GM12864 (cell line): ENCODE measurements around the gene EPHB2.

ENCODE experiments used
- DNase-seq: peaks from one replicate; pipeline ENCODE4 v3.0.0-alpha.2; 2011; ENCODE audit warnings: low read depth
- H3K4me3 ChIP-seq: 2 replicates; pipeline ENCODE4 v1.5.1; 2011; ENCODE audit warnings: mild to moderate bottlenecking, low read depth, low read length, control low read depth
- TF ChIP-seq, protein P1 (sequence below): IDR thresholded peaks from 2 replicates; pipeline ENCODE4 v1.5.1; 2011; ENCODE audit warnings: low read depth, mild to moderate bottlenecking, moderate library complexity, low read length, control low read depth, inconsistent platforms; ENCODE audit errors: missing control alignments

EPHB2 gene

GRCh38 chr1:22777388-22778057 is 66.9 kb downstream of the EPHB2 start:
- TF ChIP-seq, protein P1, sequence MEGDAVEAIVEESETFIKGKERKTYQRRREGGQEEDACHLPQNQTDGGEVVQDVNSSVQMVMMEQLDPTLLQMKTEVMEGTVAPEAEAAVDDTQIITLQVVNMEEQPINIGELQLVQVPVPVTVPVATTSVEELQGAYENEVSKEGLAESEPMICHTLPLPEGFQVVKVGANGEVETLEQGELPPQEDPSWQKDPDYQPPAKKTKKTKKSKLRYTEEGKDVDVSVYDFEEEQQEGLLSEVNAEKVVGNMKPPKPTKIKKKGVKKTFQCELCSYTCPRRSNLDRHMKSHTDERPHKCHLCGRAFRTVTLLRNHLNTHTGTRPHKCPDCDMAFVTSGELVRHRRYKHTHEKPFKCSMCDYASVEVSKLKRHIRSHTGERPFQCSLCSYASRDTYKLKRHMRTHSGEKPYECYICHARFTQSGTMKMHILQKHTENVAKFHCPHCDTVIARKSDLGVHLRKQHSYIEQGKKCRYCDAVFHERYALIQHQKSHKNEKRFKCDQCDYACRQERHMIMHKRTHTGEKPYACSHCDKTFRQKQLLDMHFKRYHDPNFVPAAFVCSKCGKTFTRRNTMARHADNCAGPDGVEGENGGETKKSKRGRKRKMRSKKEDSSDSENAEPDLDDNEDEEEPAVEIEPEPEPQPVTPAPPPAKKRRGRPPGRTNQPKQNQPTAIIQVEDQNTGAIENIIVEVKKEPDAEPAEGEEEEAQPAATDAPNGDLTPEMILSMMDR: no peak
- H3K4me3 ChIP-seq: no peak overlapping the region
- DNase-seq: no peak

DNA sequence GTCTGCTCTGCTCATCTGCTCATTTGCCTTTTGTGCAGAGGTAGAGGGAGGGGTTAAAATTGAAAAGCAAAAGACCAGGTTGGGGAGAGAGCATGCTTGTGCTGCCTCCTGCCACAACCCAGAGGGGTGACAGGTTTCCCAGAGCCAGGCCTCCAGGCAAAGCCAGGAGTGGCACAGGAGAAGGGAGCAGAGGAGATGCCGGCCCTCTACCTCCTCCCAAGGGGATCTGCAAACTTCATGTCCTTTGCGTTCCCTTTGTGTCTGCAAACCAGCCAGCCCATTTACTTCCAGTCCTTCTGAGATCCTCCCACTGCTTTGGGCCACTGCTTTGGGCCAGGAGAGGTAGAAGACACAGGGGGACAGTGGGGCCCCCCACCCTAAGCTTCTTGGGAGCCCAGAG is 67.8 kb downstream of the EPHB2 start:
- DNase-seq: no peak

DNA sequence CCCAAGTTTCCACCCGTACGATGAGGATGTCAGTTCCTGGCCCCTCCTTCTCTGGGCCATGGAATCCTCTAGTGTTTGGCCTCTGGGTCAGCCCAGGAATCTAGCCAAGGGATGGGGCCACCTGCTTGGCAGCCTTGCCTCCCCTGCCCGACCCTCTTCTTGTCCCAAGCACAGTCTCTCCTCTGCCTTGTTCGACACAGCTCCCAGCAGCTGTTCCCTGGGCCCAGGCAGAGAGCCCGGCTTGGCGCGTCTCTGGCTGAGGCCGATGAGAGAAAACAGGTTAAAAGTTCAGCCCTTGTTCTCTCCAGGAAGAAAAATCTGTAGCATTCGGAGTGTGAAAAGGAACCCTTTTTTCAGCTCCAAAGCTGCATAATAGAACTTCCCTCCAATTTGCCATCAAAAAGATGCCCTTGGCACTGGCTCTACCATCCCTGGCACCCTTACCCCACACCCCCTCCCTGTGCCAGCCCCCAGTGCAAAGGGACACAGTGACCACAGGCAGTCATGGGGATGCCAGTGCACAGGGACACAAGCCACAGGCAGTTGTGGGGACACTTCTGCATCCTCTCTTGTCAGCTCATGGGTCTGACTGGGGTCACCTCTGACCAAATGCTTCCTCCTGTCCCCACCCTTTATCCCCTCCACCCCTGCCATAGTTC is 68.4 kb downstream of the EPHB2 start:
- no peak for DNase-seq
- no peak overlapping the region for H3K4me3 ChIP-seq
- TF ChIP-seq, protein P1: no peak

More for the DNA sequence above, 67.8 kb downstream of the EPHB2 start:
- TF ChIP-seq, protein P1: no peak
- H3K4me3 ChIP-seq: no peak overlapping the region

GRCh38 chr1:22780696-22781095 is 70.1 kb downstream of the EPHB2 start:
- TF ChIP-seq, protein P1: no peak
- no peak for DNase-seq

DNA sequence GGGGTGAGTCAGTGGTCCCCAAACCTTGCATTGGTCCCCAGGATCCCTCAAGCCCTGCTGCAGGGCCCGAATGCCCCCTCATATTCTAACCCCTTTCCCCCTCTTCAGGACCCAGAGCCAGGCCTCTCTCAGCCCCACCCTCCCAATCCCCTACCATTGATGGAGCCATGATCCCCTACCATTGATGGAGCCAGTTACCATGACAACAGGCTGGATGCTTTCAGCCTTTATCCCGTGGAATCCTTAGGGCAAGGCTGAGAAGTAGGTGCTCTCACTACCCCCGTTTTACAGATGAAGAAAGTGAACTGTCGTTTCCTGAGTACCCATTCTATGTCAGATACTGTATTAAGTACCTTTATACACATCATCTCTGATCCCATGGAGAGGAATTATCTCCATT is 70.8 kb downstream of the EPHB2 start:
- TF ChIP-seq, protein P1: no peak
- no peak overlapping the region for H3K4me3 ChIP-seq
- no peak for DNase-seq

More at GRCh38 chr1:22780696-22781095, 70.1 kb downstream of the EPHB2 start:
- H3K4me3 ChIP-seq: no peak overlapping the region

DNA sequence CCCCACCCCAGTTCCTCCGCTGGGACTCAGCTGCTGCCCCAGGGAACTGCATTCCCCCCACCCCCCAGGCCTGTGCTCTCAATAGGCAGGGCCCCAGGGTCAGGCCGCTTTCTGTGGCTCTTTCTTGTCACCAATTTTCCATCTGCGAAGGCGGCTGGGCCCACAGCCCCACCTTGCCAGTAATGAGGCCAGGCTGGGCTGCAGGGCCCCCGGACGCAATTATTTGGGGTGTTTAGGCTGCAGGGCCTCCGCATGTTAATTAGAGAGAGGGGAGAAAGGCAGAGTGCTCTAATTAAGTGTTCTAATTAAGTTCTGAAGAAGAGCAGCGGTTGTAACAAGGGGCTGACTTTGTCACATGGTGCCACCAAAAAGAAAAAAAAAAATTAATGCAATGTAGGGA is 71.8 kb downstream of the EPHB2 start:
- TF ChIP-seq, protein P1: no peak
- no peak for DNase-seq
- H3K4me3 ChIP-seq: no peak overlapping the region
